OCI-LY1 (cell line): ENCODE data around the gene PRKCA.

ENCODE experiments used
- H2AFZ ChIP-seq: fragments of 200-600 bp; sonication (generic), shearing (Covaris generic); 2 replicates; pipeline ENCODE4 v1.6.0; 2014; ENCODE audit warnings: antibody characterized with exemption, mild to moderate bottlenecking, low read length
- H3F3A ChIP-seq: fragments of 200-600 bp; sonication (generic), shearing (Covaris generic); 2 replicates; pipeline ENCODE4 v1.6.0; 2014; ENCODE audit warnings: mild to moderate bottlenecking, antibody characterized with exemption, low read length, moderate library complexity; ENCODE audit not compliant: insufficient read depth
- H3K27ac ChIP-seq: fragments of 200-600 bp; sonication (generic); 2 replicates; pipeline ENCODE4 v1.5.1; 2014; ENCODE audit warnings: low read length, mixed run types, mild to moderate bottlenecking, low read depth; ENCODE audit not compliant: poor library complexity, severe bottlenecking
- H3K27me3 ChIP-seq: fragments of 200-600 bp; sonication (generic); 2 replicates; pipeline ENCODE4 v1.6.0; 2014; ENCODE audit warnings: antibody characterized with exemption, mild to moderate bottlenecking, low read length, moderate library complexity; ENCODE audit not compliant: insufficient read depth
- H3K36me3 ChIP-seq: fragments of 200-600 bp; sonication (generic); 2 replicates; pipeline ENCODE4 v1.6.1; 2014; ENCODE audit warnings: mild to moderate bottlenecking, antibody characterized with exemption, low read length, moderate library complexity, mixed read lengths; ENCODE audit not compliant: insufficient read depth
- H3K4me1 ChIP-seq: fragments of 200-600 bp; sonication (generic); 2 replicates; pipeline ENCODE4 v1.5.1; 2014; ENCODE audit warnings: mild to moderate bottlenecking, low read length, moderate library complexity; ENCODE audit not compliant: insufficient read depth, severe bottlenecking
- H3K4me2 ChIP-seq: fragments of 200-600 bp; sonication (generic), shearing (Covaris generic); 2 replicates; pipeline ENCODE4 v1.6.1; 2014; ENCODE audit warnings: low read length
- H3K4me3 ChIP-seq: fragments of 200-600 bp; sonication (generic); 2 replicates; pipeline ENCODE4 v1.5.1; 2014; ENCODE audit warnings: low read length, low read depth, mild to moderate bottlenecking, mixed read lengths; ENCODE audit not compliant: poor library complexity, severe bottlenecking
- H3K79me2 ChIP-seq: fragments of 200-600 bp; shearing (Covaris generic); 2 replicates; pipeline ENCODE4 v1.6.1; 2016; ENCODE audit warnings: mixed run types, low read length, mixed read lengths; ENCODE audit not compliant: insufficient read depth
- H3K9ac ChIP-seq: fragments of 200-600 bp; sonication (generic), shearing (Covaris generic); 2 replicates; pipeline ENCODE4 v1.6.1; 2014; ENCODE audit warnings: mild to moderate bottlenecking, low read length, mixed read lengths
- H3K9me2 ChIP-seq: fragments of 200-600 bp; sonication (generic), shearing (Covaris generic); 2 replicates; pipeline ENCODE4 v1.6.1; 2014; ENCODE audit warnings: low read depth, mild to moderate bottlenecking, low read length, mixed read lengths
- H3K9me3 ChIP-seq: fragments of 200-600 bp; shearing (Covaris generic); 2 replicates; pipeline ENCODE4 v1.6.1; 2014; ENCODE audit warnings: low read length, mixed read lengths
- H4K20me1 ChIP-seq: fragments of 200-600 bp; sonication (generic), shearing (Covaris generic); 2 replicates; pipeline ENCODE4 v1.6.0; 2016; ENCODE audit warnings: mild to moderate bottlenecking, low read length; ENCODE audit not compliant: insufficient read depth
- CTCF ChIP-seq: fragments of 200-600 bp; sonication (generic), shearing (Covaris generic); IDR thresholded peaks from 2 replicates; pipeline ENCODE4 v1.5.1; 2017; ENCODE audit warnings: mild to moderate bottlenecking, antibody characterized with exemption, low read length, moderate library complexity, mixed read lengths
- EZH2 ChIP-seq: fragments of 200-600 bp; sonication (generic), shearing (Covaris generic); IDR thresholded peaks from 2 replicates; pipeline ENCODE4 v1.8.0; 2017; ENCODE audit warnings: borderline replicate concordance, mixed run types, mild to moderate bottlenecking, antibody characterized with exemption, low read length, moderate library complexity, mixed read lengths

The PRKCA gene

GRCh38 chr17:66582373-66583111, 280.1 kb downstream of the PRKCA start:
- Histone ChIP-seq H3K9me2 (no peaks in the 10 kb centered on the region), H3F3A (no peaks in the 10 kb centered on the region), H3K4me1 (peaks cover 20% of the 10 kb centered on the region), H4K20me1 (no peaks in the 10 kb centered on the region), H2AFZ (no peak overlapping the region), H3K4me3 (no peak overlapping the region), H3K79me2 (no peaks in the 10 kb centered on the region), H3K36me3 (no peaks in the 10 kb centered on the region), H3K27ac (no peak overlapping the region), H3K9me3 (0 out of 2 replicates have a peak, but pooled peaks cover 2% of the 10 kb centered on the region), H3K4me2 (no peak overlapping the region), H3K27me3 (no peaks in the 10 kb centered on the region), H3K9ac (no peak overlapping the region)
- TF ChIP-seq EZH2 (no peak), CTCF (no peak)

- TF ChIP-seq EZH2 = no peak
- Histone ChIP-seq H4K20me1 (no peaks in the 10 kb centered on the region), H3K9me2 (no peaks in the 10 kb centered on the region)
Measured at GRCh38 chr17:66583112-66583748, 280.8 kb downstream of the PRKCA start.

DNA sequence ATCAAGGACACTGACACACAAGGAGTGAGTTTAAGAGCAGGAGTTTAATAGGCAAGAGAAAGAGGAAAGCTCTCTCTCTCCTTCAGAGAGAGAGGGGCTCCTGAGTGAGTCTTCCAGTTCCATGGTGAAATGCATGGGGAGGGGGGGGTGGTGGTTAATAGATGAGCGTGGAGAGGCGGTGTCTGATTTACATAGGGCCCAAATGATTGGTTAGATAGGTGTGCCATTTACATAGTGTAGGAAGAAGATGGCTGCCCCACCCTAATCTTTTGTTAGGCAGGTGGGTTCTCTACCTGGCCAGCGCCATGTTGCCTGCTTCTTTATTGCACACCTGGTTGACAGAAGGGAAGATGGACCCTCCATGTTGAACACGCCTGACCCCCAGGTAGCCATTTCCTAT, 282.5 kb downstream of the PRKCA start:
- no peaks in the 10 kb centered on the region for H3F3A ChIP-seq
- no peak for TF ChIP-seq CTCF
- H3K79me2 ChIP-seq = no peaks in the 10 kb centered on the region

More at GRCh38 chr17:66583112-66583748, 280.8 kb downstream of the PRKCA start:
- Histone ChIP-seq H3K4me2 (no peak overlapping the region), H3K4me1 (peaks cover 13% of the 10 kb centered on the region), H3K27ac (no peak overlapping the region), H3F3A (no peaks in the 10 kb centered on the region), H3K27me3 (no peaks in the 10 kb centered on the region), H3K9ac (no peak overlapping the region), H3K4me3 (no peak overlapping the region), H3K79me2 (no peaks in the 10 kb centered on the region), H3K36me3 (no peaks in the 10 kb centered on the region), H3K9me3 (0 out of 2 replicates have a peak, but pooled peaks cover 2% of the 10 kb centered on the region), H2AFZ (no peak overlapping the region)

More for the DNA sequence above, 282.5 kb downstream of the PRKCA start:
- Histone ChIP-seq H3K4me2 (no peak overlapping the region), H3K27me3 (no peaks in the 10 kb centered on the region), H3K9me2 (no peaks in the 10 kb centered on the region), H3K4me1 (no peaks in the 10 kb centered on the region), H3K36me3 (no peaks in the 10 kb centered on the region), H4K20me1 (no peaks in the 10 kb centered on the region), H2AFZ (no peak overlapping the region), H3K9ac (no peak overlapping the region), H3K4me3 (no peak overlapping the region), H3K27ac (no peak overlapping the region), H3K9me3 (0 out of 2 replicates have a peak, but pooled peaks cover 2% of the 10 kb centered on the region)
